Transverse colon (tissue), 4 donors: Measurements from ENCODE around the gene SRRM5. TPM values are rescaled to one million over a fixed set of nuclear protein-coding genes. Genes with fewer than 3 reads are reported as not detected.

Experiments used
- DNase-seq: peaks from one replicate; pipeline ENCODE4 v3.0.0-alpha.2; 2019
- H3K27ac ChIP-seq, 4 donors: fragments of 200-600 bp; sonication (generic); 2 replicates each; pipeline ENCODE4 v1.5.1; 2016 to 2018; ENCODE audit warnings: inconsistent platforms in 4 of 4
- H3K27me3 ChIP-seq: fragments of 200-600 bp; sonication (generic); 2 replicates; pipeline ENCODE4 v1.5.1; 2017; ENCODE audit warnings: inconsistent platforms
- H3K36me3 ChIP-seq, 4 donors: fragments of 200-600 bp; sonication (generic); 2 replicates each; pipeline ENCODE4 v1.5.1; 2017 to 2019; ENCODE audit warnings: inconsistent platforms in 4 of 4
- H3K4me1 ChIP-seq, 4 donors: fragments of 200-600 bp; sonication (generic); 2 replicates each; pipeline ENCODE4 v1.5.1; 2017 to 2020; ENCODE audit warnings: inconsistent platforms in 4 of 4
- H3K4me3 ChIP-seq, 4 donors: fragments of 200-600 bp; sonication (generic); 1 replicate in 1 of 4; 2 replicates in 3 of 4; pipeline versions ENCODE4 v1.5.1 to v1.6.1; 2017 to 2019; ENCODE audit warnings: inconsistent platforms in 4 of 4
- H3K9me3 ChIP-seq, 2 donors: fragments of 200-600 bp; sonication (generic); 2 replicates each; pipeline ENCODE4 v1.5.1; 2017 to 2019; ENCODE audit warnings: inconsistent platforms in 2 of 2
- EP300 ChIP-seq: sonication (generic); formaldehyde crosslinking; IDR thresholded peaks from one replicate; pipeline ENCODE4 v1.6.1; 2017; ENCODE audit warnings: antibody characterized with exemption, low read depth
- POLR2AphosphoS5 ChIP-seq, 3 donors: sonication (generic); formaldehyde crosslinking; IDR thresholded peaks; one replicate each; pipeline ENCODE4 v1.6.1; 2016; ENCODE audit warnings: antibody characterized with exemption in 3 of 3
- WGBS, 2 donors: methylation state at CpG; one replicate each; pipeline ENCODE4 v1.1.5; 2018; ENCODE audit warnings: low coverage in 1 of 2; 5-methylcytosine and 5-hydroxymethylcytosine counted together
- in situ Hi-C, 4 donors: fragments of 200-750 bp; cut with MboI; loops; one replicate each; pipeline versions ENCODE4 v1.15.0 to v1.15.1; 2017; ENCODE audit warnings: low sequenced_read_pairs in 3 of 4, low pct_ligation_motif_present in 1 of 4, low pct_unique_long_range_greater_than_20kb in 1 of 4
- intact Hi-C: fragments of 100-400 bp; cut with DNase I; formaldehyde crosslinking; loops from one replicate; pipeline ENCODE4 v1.15.1; 2023; ENCODE audit warnings: low total_unique reads
- small RNA-seq, 4 donors: library from RNA; depleted of rRNA; stranded (forward); fragments of <200 nt; gene quantifications; one replicate each; pipeline ENCODE3, GENCODE V24; 2016
- total RNA-seq, 4 donors: library from RNA; depleted of rRNA; stranded (reverse); fragments of >200 nt; gene quantifications; one replicate each; pipeline ENCODE4 v1.1.0, GENCODE V29; 2016

Gene SRRM5
- total RNA-seq, 4 donors from 2014 or later, result 0.14 to 2.2 (median 0.64) TPM; not detected in 1

GRCh38 chr19:43664018-43664417 is 52.1 kb downstream of the SRRM5 start:
- TF ChIP-seq POLR2AphosphoS5 (IDR thresholded peaks at IDR 0.05) (no peak), EP300 (no peak)
- intact Hi-C loops (no loop called here), in situ Hi-C loops (no loop called here)
- Histone ChIP-seq H3K36me3 (peaks cover 0 to 3% (median 0%) of the 10 kb centered on the region in 4 donors), H3K27ac (no peak overlapping the region), H3K4me1 (peaks cover 3 to 10% (median 8%) of the 10 kb centered on the region in 4 donors), H3K9me3 (no peaks in the 10 kb centered on the region), H3K27me3 (no peaks in the 10 kb centered on the region), H3K4me3 (no peak overlapping the region)
- WGBS, 2 donors, result 64 to 75% methylated on average over 6 to 7 of the region's 7 CpGs
- no peak for DNase-seq

Small RNA genes lying within 50 kb of the gene (small RNA-seq; reads per million reads assigned to genes)
- gene RN7SL368P, result 0 to 0.59 (median 0) reads per million in 4 donors

Other genes with a start within 250 kb of the SRRM5 start
- not detected for gene TEX101, start 197.2 kb upstream of the SRRM5 start, total RNA-seq
- 1 to 10 TPM in 1 of 4 donors, not detected in 3; 2.2 TPM for gene LYPD3, start 146.5 kb upstream of the SRRM5 start, total RNA-seq
- gene PHLDB3, start 107.3 kb upstream of the SRRM5 start, total RNA-seq, result 10 to 100 TPM; 10.2 to 28.7 (median 16.5) TPM
- 100 to 1,000 TPM; 438 to 667 (median 458) TPM for gene ETHE1, start 84.9 kb upstream of the SRRM5 start, total RNA-seq
- gene ZNF575, start 78.9 kb upstream of the SRRM5 start, total RNA-seq, result 1 to 10 TPM in 2 of 4 donors, under 1 TPM in 1, not detected in 1; 0.20 to 1.9 (median 1.8) TPM
- gene XRCC1, start 36.6 kb upstream of the SRRM5 start, total RNA-seq, result 100 to 1,000 TPM in 1 of 4 donors, 10 to 100 TPM in 2, 1 to 10 TPM in 1; 8.0 to 147 (median 15.8) TPM
- gene PINLYP, start 36.3 kb upstream of the SRRM5 start, total RNA-seq, result 1 to 10 TPM in 3 of 4 donors, not detected in 1; 1.1 to 4.0 (median 1.6) TPM
- gene IRGQ, start 16.0 kb upstream of the SRRM5 start, total RNA-seq, result 10 to 100 TPM; 15.7 to 32.5 (median 24.7) TPM
- gene ZNF576, start 15.5 kb upstream of the SRRM5 start, total RNA-seq, result 10 to 100 TPM in 2 of 4 donors, 1 to 10 TPM in 2; 3.7 to 11.9 (median 9.8) TPM
- gene ZNF428, start 7.5 kb downstream of the SRRM5 start, total RNA-seq, result 10 to 100 TPM in 3 of 4 donors, 1 to 10 TPM in 1; 3.0 to 17.1 (median 15.1) TPM
- gene CADM4, start 27.8 kb downstream of the SRRM5 start, total RNA-seq, result 1 to 10 TPM in 3 of 4 donors, not detected in 1; 2.5 to 4.0 (median 3.7) TPM
- gene PLAUR, start 58.1 kb downstream of the SRRM5 start, total RNA-seq, result 10 to 100 TPM; 12.1 to 76.2 (median 54.7) TPM
- gene IRGC, start 104.0 kb downstream of the SRRM5 start, total RNA-seq, result not detected
- 10 to 100 TPM in 3 of 4 donors, 1 to 10 TPM in 1; 4.1 to 68.7 (median 13.8) TPM for gene SMG9, start 142.9 kb downstream of the SRRM5 start, total RNA-seq
- 10 to 100 TPM in 3 of 4 donors, not detected in 1; 26.5 to 72.2 (median 37.4) TPM for gene KCNN4, start 168.9 kb downstream of the SRRM5 start, total RNA-seq
- gene LYPD5, start 190.4 kb downstream of the SRRM5 start, total RNA-seq, result 1 to 10 TPM in 3 of 4 donors, not detected in 1; 2.1 to 5.2 (median 2.6) TPM
- gene ZNF283, start 215.2 kb downstream of the SRRM5 start, total RNA-seq, result 100 to 1,000 TPM in 1 of 4 donors, 10 to 100 TPM in 3; 10.9 to 168 (median 17.8) TPM